K562 (cell line): Measurements from ENCODE around the gene N4BP3. TPM values are rescaled to one million over a fixed set of nuclear protein-coding genes. Genes with fewer than 3 reads are reported as not detected.

Experiments
- CBFA2T2 ChIP-seq: fragments of 450-650 bp; conservative IDR thresholded peaks from 2 replicates; pipeline ENCODE4 v1.6.1; 2017; ENCODE audit warnings: mild to moderate bottlenecking
- CBX1 ChIP-seq: sonication (generic); IDR thresholded peaks from 2 replicates; pipeline ENCODE4 v1.6.1; 2016; ENCODE audit warnings: antibody characterized with exemption, low read depth, mild to moderate bottlenecking
- EWSR1 ChIP-seq: fragments of 450-650 bp; IDR thresholded peaks from 2 replicates; pipeline ENCODE4 v1.6.1; 2018; ENCODE audit warnings: borderline replicate concordance, mild to moderate bottlenecking, low read depth, moderate library complexity; ENCODE audit not compliant: partially characterized antibody
- FOXA1 ChIP-seq: fragments of 450-650 bp; IDR thresholded peaks from 2 replicates; pipeline ENCODE4 v1.6.1; 2016; ENCODE audit warnings: mild to moderate bottlenecking, borderline replicate concordance
- KDM1A ChIP-seq, 2 experiments: fragments of 450-650 bp; IDR thresholded peaks; 2 replicates each; pipeline ENCODE4 v1.6.1; 2016; ENCODE audit warnings: mild to moderate bottlenecking in 2 of 2
- MAZ ChIP-seq, 2 experiments: fragments of 450-650 bp in 1 of 2; sonication (generic) in 1 of 2; formaldehyde crosslinking; IDR thresholded peaks in 1 of 2; conservative IDR thresholded peaks in 1 of 2; 2 replicates each; pipeline versions ENCODE4 v1.4.0 to v1.5.0; 2020; ENCODE audit warnings: mild to moderate bottlenecking in 1 of 2, missing genetic modification reagents in 1 of 2
- MEIS2 ChIP-seq: fragments of 450-650 bp; IDR thresholded peaks from 2 replicates; pipeline ENCODE4 v1.6.1; 2014; ENCODE audit warnings: mild to moderate bottlenecking; ENCODE audit not compliant: partially characterized antibody
- MTA1 ChIP-seq: fragments of 450-650 bp; IDR thresholded peaks from 2 replicates; pipeline ENCODE4 v1.6.1; 2017; ENCODE audit warnings: borderline replicate concordance
- PHB ChIP-seq: fragments of 250-450 bp; sonication (Bioruptor Pico); IDR thresholded peaks from 2 replicates; pipeline ENCODE4 v1.5.0; 2021
- PHTF2 ChIP-seq: fragments of 250-450 bp; sonication (Bioruptor Pico); IDR thresholded peaks from 2 replicates; pipeline ENCODE4 v1.5.0; 2021; ENCODE audit warnings: mild to moderate bottlenecking
- PRPF4 ChIP-seq: fragments of 200-400 bp; formaldehyde crosslinking; IDR thresholded peaks from one replicate; pipeline ENCODE4 v1.6.1; 2017; ENCODE audit warnings: low read length, low read depth, mild to moderate bottlenecking; ENCODE audit not compliant: insufficient read depth, poor library complexity, severe bottlenecking
- SAP30 ChIP-seq: fragments of 200-600 bp; sonication (generic); IDR thresholded peaks from 2 replicates; pipeline ENCODE4 v1.6.1; 2012; ENCODE audit warnings: borderline replicate concordance, low read depth, mild to moderate bottlenecking, moderate library complexity, low read length, control low read depth, inconsistent platforms; ENCODE audit not compliant: insufficient read depth, poor library complexity, severe bottlenecking
- SLC30A9 ChIP-seq: fragments of 250-450 bp; sonication (Bioruptor Pico); IDR thresholded peaks from 2 replicates; pipeline ENCODE4 v1.8.0; 2022; ENCODE audit warnings: mild to moderate bottlenecking, moderate library complexity
- ZEB2 ChIP-seq: fragments of 450-650 bp; IDR thresholded peaks from 2 replicates; pipeline ENCODE4 v1.6.1; 2016
- ZNF140 ChIP-seq: fragments of 250-450 bp; sonication (Bioruptor Pico); IDR thresholded peaks from 2 replicates; pipeline ENCODE4 v1.8.0; 2021; ENCODE audit warnings: moderate library complexity, mild to moderate bottlenecking, inconsistent platforms
- ZNF324 ChIP-seq: fragments of 250-450 bp; sonication (Bioruptor Pico); IDR thresholded peaks from 2 replicates; pipeline ENCODE4 v1.4.0; 2020; ENCODE audit warnings: mild to moderate bottlenecking
- ZNF644 ChIP-seq: fragments of 200-800 bp; sonication (Bioruptor generic); IDR thresholded peaks from 2 replicates; pipeline ENCODE4 v1.6.1; 2016; ENCODE audit warnings: low read depth, missing genetic modification characterization, missing compliant biosample characterization
- ZNF75A ChIP-seq: fragments of 450-650 bp; formaldehyde crosslinking; IDR thresholded peaks from 2 replicates; pipeline ENCODE4 v1.4.0; 2020; ENCODE audit warnings: mild to moderate bottlenecking
- ZNF766 ChIP-seq: fragments of 200-800 bp; sonication (Bioruptor generic); conservative IDR thresholded peaks from 2 replicates; pipeline ENCODE4 v1.6.1; 2016; ENCODE audit warnings: missing genetic modification characterization, missing compliant biosample characterization
- polyA plus RNA-seq, 8 experiments: library from polyadenylated mRNA; depleted of rRNA in 4 of 8; stranded (reverse) in 5 of 8; unstranded in 3 of 8; fragments of >200 nt; fragmentation: Nextera tagmentation in 2 of 8; fragmentation: Illumina TruSeq in 1 of 8; extraction: Ambion mirVana in 2 of 8; extraction: Trizol in 1 of 8; gene quantifications; 2 replicates each; pipeline versions ENCODE4 v1.2.1 to v1.2.3, GENCODE V29; 2011 to 2014; ENCODE audit warnings: inconsistent platforms in 1 of 8, missing spikeins in 1 of 8
- total RNA-seq, 7 experiments: library from RNA; depleted of rRNA in 6 of 7; stranded (reverse); fragments of >200 nt in 6 of 7; fragmentation: Illumina TruSeq in 2 of 7; extraction: Trizol in 2 of 7; gene quantifications; 2 replicates each; pipeline versions ENCODE4 v1.2.1 to v1.2.3, GENCODE V29; 2011 to 2021; ENCODE audit warnings: low replicate concordance in 1 of 7
- TF ChIP-seq, protein P1 (sequence below): fragments of 450-650 bp; conservative IDR thresholded peaks from 2 replicates; pipeline ENCODE4 v1.6.1; 2016; ENCODE audit warnings: missing genetic modification characterization, low read depth, mild to moderate bottlenecking, missing compliant biosample characterization, moderate library complexity
- TF ChIP-seq, protein P2 (sequence below): fragments of 250-450 bp; sonication (Bioruptor Pico); IDR thresholded peaks from 2 replicates; pipeline ENCODE4 v1.4.0; 2020

The N4BP3 gene
- total and polyA plus RNA-seq, 9 of the 15 experiments (the other 6 are each of a cell fraction or from before 2014, with no cell fraction given) = 0.06 to 7.0 (median 2.4) TPM

DNA sequence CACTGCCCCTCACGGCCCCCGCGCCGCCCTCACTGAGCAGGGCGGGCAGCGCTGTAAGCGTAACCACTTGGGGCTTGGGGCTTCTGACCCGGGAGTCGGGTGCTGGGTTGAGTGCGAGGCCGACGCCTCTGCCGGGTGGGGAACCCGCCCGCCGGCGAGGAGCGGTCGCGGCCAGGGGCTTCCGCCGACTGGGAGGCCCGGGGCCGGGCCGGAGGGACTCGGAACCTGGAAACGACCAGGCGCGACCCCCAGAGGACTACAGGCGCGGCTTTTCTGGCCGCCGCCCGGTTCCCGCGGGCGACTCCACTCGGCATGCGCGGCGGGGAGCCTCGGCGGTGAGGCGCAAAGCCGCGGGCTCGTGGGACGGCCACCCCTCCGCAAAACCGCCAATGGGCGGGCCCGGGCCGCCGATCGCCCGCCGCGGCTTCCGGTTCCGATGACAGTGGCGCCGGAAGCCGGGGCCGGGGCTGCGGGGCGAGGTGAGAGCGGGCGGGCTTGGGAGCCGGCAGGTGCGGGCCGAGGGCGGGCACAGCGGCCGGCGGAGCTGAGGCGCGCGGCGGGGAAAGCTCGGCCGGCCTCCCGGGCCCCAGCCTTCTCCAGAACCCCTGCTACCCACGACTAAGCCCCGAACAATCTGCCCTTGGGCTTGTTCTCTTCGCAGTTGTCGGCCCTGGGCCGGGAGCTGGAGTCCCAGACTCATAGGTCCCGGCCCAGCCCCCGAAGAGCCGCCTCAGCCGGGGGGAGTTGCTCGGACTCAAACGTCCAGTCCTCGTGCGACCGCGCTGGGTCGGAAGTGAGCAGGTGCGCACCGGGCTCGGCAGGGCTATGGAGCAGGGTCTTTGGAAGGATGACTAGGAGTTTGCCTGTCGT, 17.5 kb downstream of the N4BP3 start, which contains the start of gene RMND5B (continued):
- TF ChIP-seq ZEB2 (no peak), ZNF324 (CRISPR knock-in tag) (no peak), PHB (CRISPR knock-in tag) (no peak), SAP30 (no peak), MAZ (CRISPR knock-in tag; conservative IDR thresholded peaks at IDR 0.05 in 1 of 2, IDR thresholded peaks at IDR 0.05 in 1 of 2) (peak; percentile 72 to 74), FOXA1 (no peak), KDM1A (IDR thresholded peaks at IDR 0.05) (no peak), CBFA2T2 (no peak), PHTF2 (CRISPR knock-in tag) (no peak), CBX1 (no peak), MEIS2 (no peak), MTA1 (no peak), ZNF75A (CRISPR knock-in tag) (no peak), SLC30A9 (no peak), PRPF4 (peak; percentile 65), ZNF644 (tag) (no peak), EWSR1 (no peak), ZNF766 (CRISPR knock-in tag) (no peak), ZNF140 (no peak)
- TF ChIP-seq, protein P1, sequence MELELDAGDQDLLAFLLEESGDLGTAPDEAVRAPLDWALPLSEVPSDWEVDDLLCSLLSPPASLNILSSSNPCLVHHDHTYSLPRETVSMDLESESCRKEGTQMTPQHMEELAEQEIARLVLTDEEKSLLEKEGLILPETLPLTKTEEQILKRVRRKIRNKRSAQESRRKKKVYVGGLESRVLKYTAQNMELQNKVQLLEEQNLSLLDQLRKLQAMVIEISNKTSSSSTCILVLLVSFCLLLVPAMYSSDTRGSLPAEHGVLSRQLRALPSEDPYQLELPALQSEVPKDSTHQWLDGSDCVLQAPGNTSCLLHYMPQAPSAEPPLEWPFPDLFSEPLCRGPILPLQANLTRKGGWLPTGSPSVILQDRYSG = no peak
- TF ChIP-seq, protein P2, sequence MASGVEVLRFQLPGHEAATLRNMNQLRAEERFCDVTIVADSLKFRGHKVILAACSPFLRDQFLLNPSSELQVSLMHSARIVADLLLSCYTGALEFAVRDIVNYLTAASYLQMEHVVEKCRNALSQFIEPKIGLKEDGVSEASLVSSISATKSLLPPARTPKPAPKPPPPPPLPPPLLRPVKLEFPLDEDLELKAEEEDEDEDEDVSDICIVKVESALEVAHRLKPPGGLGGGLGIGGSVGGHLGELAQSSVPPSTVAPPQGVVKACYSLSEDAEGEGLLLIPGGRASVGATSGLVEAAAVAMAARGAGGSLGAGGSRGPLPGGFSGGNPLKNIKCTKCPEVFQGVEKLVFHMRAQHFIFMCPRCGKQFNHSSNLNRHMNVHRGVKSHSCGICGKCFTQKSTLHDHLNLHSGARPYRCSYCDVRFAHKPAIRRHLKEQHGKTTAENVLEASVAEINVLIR (CRISPR knock-in tag) = no peak
